Non-pigmented ciliary epithelial cell (primary cell): ENCODE data around the gene ATP13A2.

ENCODE experiments used
- DNase-seq: peaks from one replicate; pipeline ENCODE4 v3.0.0-alpha.2; 2010; ENCODE audit warnings: low read depth

The ATP13A2 gene

DNA sequence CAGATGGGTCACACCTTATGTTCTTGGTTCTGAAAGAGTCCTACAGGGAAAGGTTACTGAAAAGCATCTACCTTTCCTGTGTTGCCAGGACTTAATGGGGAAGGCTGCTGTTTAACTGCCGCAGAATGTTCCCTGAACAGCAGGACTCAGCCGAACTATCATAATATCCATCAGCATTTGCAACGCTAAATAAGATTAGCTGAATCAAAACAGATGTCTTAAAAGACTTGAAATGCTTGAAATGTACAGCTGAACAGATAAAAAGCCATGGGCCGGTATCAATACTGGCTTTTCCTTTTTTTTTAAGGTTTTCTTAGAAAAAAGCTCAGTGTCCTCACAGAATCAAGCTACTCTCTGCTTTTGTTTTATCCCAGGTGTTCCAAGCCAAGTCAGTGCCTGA lies 19.7 kb upstream of the ATP13A2 start:
- no peak for DNase-seq

DNA sequence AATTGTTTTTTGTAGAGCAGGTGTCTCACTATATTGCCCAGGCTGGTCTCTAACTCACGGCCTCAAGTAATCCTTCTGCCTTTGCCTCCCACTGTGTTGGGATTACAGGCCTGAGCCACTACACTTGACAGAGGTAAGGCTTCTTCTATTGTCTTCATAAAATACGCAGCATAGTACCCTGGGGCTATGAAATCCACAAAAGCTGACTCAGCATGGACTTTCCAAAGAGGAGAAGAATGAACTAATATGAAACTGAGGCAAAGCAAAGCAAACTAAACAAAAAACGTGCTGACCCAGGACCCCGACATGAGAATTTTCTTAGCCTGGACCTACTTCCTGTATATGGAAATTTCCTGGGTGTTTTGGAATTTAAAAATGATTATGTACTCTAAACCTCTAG lies 18.5 kb upstream of the ATP13A2 start:
- no peak for DNase-seq

DNA sequence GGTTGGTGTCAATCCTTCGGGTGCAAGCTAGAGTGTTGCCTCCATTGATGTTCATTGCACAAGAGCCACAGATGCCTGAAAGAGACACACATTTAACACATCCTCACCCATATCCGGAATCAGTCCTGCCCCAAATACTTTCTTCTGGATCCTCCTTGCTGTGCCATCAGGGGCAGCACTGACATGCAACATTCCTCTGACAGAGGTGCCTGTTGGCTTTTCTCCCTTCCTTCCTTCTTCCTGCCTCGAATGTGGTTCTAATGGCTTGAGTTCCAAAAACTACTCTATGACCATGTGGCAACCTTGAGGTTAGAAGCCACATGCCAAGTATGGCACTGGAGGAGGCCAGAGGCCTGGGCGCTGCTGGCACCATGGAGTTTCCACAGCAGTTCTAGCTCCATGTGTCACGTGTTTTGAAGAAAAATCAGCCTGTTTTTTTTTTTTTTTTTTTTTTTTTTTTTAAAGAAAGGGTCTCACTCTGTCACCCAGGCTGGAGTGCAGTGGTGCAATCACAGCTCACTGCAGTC lies 17.0 kb upstream of the ATP13A2 start:
- DNase-seq = no peak

DNA sequence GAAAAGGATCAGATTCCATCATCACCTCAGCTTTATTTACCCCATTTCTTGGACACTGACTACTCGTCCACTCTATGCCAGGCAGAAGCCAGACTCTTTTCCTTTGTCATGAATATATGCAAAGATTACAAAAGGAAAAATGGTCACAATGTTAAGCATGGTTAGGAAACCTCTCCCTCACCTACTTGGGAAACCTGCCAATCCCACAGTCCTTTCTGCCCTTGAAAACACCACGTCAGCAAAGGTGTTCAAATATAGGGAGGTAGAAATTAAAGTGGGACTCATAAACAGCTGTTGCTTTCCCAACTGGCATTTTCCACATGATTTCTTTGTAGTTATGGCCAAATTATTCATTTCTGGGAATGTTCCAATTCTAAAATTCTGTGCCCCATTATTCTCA lies 16.2 kb upstream of the ATP13A2 start:
- DNase-seq = no peak

DNA sequence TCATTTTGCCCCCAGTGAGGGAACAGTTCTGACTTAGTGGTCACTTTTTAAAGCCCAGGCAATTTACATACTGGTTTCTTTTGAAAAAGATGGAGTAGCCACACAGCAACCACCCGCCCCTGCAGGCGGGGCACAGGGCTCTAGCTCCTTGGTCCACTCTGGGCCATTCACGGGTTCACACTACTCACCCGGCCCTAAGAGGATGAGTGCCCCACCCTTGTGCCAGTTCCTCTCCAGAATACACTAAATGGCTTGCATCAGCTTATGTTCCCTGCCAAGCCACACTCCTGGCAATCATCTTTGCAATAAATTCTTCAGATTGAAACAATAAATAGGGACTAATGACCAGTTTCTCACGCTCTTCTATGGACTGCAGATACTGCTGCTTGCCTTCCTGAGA lies 15.7 kb upstream of the ATP13A2 start:
- no peak for DNase-seq

DNA sequence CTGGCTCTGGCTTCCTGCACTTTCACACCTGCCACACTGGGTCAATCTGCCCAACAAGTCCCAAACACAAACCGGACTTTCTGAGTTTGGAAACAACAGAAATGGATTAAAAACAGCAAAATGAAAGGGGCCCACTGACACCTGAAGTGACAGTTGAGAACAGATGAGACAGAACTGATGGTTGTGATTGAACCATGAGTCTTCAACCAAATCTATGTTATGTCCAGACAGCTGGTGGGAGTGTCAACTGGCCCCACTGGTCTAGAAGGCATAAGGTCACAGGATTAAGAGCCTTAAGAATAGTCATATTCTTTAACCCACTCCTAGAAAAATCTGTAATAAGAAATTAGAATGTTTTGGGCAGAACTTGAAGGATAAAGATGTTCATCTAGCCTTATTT lies 13.0 kb upstream of the ATP13A2 start:
- DNase-seq = no peak

DNA sequence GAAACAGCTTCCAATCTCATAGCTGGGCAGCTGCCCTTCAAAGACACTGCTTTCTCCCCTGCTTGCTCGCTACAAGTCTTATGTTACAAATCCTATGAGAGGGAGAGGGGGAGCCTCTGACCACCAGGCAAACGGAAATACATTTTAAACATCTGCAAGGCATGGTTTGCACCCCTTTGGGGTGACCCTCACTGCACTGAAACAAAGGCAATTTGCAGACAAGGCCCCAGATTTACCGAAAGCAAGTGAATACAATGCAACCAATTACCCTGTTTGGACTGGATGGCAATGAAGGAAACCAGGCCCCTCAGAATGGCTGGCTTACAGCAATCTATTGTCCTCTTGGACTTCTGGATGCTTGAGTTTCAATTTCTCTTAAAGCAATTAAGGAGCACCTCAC lies 11.8 kb upstream of the ATP13A2 start:
- no peak for DNase-seq

DNA sequence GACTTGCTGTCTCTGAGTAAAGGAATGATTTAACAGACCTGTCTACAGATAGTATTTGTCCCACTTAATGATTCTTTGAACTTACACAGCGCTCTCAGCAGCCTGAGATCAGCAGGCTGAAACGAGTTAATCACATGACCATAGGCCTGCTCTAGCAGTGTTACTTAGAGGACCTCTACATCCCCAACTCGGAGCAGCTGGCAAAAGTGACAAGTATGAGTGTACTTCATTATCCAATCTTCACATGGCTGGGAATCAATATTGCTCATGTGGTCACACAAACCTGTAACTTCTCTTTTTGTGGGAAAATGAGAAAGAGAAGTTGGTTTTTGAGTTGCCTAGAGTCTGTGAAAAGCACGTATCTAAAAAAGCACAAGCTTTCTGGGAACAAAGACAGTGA lies 11.4 kb upstream of the ATP13A2 start:
- DNase-seq = no peak

DNA sequence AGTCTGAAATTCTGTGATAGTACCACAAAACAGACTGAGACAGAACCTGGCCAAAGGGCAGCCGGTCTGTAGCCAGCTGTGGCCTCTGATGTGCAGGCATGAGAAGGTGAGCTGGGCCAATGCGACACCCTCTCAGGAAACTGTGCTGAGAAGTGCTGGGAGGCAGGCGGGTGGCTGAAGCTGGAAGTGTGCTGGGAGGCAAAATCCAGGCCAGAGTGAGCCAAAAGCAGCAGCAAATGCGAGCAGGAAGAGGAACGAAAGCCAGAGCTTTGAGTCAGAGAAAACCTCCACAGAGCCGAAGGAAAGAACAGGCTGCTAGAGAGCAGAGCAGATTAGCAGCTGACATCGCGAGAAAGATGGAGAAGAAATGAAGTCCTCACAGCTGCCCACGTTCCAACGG lies 10.2 kb upstream of the ATP13A2 start:
- DNase-seq = no peak

DNA sequence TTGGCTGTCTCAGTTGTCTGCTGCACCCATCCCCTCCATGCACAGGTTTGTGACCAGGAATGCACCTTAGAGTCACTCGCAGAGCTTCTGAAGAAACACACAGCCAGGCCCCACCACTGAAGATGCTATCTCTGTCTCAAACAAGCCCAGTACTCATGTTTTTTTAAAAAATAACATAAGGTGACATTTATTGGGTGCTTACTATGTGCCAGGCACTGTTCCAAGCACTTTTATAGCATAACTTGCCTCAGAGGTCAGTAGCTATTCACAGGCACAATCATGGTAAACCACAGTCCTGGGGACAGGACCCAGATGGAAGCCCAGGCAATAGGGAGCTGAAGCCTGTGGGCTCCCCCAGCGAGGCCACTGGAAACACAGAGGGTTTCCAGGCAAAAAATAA lies 8.8 kb upstream of the ATP13A2 start:
- DNase-seq = no peak

DNA sequence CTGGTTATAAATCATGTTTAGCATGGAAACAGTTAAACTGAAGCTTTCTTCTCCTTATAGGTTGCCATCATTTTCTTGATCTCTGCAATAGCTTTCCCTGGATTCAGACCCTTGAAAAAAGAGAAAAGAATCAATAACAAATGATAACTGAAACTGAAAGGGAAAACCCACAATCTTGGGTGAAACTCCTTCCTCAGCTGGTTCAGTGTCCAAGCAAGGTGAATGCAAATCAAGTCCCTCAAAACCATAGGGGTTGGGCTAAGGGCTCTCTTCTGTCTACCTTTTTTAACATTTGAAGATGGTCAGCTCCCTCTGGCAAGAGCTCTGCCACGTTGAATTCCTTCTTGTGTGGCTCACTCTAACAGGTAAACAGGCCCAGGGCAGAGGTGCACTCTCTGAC lies 7.1 kb upstream of the ATP13A2 start:
- no peak for DNase-seq

DNA sequence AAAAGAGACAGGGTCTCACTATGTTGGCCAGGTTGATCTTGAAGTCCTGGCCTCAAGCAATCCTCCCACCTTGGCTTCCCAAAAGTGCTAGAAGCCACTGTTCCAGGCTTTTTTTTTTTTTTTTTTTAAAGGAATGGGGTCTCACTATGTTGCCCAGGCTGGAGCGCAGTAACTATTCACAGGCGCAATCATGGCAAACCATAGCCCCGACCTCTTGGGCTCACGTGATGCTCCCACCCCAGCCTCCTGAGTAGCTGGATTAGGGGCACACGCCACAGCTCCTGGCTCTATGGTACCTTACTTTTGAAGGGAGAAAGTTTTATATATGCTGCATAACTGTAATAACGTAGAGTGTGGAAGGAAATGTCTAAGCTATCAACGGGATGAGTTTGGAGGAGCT lies 5.7 kb upstream of the ATP13A2 start:
- no peak for DNase-seq

DNA sequence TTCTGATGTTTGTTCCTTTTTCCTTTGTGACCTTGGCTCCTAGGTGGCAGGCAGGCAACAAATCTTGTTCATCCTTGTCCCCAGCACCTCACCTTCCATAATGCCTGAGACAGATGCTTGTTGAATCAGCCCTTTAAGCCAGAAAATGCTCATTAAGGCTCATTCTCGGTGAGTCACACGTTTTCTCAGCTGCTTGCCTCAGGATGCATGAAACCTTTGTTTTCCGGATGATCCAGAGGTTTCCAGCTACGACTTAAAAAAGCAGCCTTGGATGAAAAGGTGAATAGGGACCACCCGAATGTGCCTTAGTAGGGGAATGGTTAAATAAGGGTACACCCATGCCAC lies 4.6 kb upstream of the ATP13A2 start:
- DNase-seq = peak; percentile 47

DNA sequence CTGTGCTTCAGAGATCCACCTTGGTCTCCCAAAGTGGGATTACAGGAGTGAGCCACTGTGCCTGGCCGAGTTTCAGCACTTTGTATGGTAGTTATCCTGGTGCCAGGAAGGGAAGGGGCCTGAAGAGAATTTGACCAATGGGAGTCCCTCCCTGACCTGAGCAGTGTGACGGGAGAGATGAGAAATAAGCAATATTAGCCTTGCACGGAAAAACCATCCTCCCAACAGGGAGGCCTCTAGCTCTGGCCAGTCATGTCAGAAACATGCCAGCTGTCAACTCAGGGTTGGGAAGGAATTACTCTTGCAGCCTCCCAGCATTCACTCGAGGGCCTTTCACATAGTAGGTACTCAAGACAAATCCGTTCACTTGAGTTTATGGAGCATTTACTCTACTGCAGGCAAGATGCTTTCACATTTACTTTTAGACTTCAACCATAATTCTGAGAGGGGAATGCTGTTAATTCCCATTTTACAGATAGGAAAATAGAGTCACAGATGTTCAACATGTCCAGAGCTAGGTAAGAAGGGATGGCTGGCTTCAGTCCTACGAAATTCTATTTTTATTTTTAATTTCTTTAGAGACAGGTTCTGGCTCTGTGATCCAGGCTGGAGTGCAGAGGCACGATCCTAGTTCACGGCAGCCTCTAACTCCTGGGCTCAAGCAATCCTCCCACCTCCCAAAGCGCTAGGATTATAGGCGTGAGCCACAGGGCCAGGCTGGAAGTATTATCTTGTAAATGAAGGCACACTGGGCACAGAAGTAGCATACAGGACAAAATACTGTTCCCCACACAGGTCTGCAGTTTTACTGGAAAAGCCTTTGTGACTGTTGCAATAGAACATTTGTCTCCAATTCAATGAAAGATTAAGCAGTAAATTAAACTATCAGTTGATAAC lies 3.2 kb upstream of the ATP13A2 start:
- no peak for DNase-seq

DNA sequence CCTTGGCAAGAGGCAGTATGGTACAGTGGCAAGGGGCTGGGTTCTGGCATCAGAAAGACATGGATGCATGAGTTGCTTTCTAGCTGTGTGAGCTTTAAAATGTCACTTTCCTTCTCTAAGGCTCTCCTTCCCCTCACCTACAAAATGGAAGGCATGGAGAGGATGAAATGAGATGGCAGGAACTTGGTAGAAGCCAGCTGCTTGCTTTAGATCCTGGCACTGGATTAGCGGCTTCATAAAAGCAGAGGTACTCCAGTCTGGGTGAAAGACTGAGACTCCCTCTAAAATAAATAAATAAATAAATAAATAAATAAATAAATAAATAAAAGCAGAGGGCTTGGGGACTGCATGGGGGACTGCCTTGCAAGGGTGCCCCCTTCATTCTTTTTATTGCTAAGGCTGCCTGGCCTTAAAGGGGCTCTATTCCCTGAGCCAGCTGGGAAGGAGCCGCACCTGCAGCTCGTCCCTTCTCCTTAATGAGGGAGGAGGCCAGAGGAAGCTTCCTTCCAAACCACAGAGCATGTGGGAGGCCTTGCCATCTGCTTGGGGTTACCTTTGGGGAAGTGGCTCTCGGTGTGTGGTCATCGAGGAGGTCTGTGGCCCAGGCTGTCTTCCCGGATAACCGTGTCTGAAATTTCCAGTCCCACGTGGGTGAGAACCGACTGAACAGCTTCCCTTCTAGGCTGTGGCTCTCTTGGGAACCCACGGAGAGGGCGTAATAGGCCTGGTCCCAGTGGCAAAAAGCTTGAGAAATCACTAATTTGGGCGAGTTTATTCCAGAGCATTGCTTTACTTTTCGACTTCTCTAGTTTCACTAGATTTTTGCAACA lies 2.0 kb upstream of the ATP13A2 start:
- no peak for DNase-seq

DNA sequence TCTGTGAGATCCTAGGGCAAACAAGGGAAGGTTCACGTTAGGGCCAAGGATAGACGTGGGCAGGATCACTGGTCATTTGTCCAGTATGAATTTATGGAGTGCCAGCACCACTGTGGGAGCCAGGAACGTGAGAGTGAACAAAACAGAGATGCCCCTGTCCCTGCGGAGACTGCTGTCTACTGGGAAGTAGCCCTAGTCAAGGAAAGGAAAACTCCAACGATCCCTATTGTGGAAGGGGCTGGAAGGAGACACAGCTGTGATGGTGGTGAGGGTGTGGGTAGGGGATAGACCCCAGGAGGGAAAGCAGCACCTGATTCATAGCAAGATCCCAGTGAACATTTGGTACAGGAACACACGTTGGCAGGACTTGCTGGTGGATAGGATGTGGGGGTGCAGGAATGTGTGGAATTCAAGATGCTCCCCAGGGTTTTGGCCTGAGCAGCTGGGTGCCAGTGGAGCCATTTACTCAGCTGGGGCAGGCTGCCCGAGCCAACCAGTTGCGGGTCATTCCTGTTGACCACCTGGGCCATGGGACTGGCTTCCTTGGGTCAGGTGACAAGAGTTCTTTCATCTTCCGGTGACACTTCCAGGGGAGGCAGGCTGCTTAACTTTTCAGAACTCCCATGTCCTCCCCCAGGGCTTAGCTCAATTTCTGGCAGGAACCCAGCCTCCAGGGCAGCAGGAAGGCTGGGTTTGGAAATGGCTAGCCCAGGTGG lies 1.2 kb upstream of the ATP13A2 start:
- no peak for DNase-seq

DNA sequence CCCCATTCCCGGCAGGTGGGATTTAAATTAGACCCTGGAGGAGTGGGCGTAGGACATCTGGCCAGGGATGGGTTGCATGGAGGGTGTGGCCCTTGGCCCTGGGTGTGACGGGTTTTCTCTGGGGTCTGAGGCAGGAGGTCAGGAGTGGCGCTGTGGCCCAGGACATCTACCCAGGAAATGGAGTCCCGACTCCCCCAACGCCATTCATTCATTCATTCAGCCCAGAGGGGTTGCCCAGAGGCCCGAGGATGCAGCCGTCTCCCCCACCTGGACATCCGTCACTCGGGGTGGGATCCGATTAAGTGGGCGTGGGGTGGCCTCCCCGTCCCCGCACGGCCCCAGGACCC lies 663 bp downstream of the ATP13A2 start:
- DNase-seq = no peak

DNA sequence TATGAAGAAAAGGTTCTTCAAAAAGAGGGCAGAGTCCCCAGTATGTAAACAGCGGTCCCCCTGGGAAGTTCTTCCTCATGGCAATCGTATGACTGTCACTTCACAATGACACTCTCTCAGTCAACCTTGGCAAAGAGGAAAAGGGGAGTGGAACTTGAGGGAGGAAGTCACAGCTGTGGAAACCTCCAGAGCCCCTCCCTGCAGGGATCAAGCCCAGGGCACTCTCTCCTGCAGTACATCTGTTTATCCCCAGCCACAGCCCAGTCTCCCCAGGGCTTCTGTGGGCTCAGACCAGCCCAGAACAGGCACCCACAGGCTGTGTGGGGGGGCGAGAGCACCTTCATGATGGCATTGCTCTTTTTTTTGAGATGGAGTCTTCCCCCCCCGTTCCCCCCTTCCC lies 2.0 kb downstream of the ATP13A2 start:
- no peak for DNase-seq

DNA sequence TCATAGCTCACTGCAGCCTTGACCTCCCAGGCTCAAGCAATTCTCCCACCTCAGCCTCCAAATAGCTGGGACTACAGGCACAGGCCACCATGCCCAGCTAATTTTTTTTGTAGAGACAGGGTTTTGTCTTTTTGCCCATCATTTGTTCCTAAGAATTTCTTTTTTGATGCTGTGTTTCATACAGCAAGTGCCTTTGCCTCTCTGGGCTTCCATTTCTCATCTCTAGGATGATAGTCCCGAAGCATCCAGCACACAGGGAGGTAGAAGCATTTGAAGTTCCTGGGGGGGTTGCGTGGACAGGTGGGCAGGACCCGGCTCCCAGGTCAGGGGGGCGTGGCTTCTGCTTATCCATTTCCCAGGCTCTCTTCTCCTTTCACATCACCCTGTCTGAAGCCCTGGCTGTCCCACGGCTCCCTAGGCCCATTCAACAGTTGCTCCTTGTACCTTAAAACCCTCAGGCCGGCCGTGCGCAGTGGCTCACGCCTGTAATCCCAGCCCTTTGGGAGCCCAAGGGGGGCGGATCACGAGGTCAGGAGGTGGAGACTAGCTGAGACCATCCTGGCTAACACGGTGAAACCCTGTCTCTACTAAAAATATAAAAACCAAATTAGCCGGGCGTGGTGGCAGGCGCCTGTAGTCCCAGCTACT lies 3.4 kb downstream of the ATP13A2 start:
- DNase-seq = no peak

DNA sequence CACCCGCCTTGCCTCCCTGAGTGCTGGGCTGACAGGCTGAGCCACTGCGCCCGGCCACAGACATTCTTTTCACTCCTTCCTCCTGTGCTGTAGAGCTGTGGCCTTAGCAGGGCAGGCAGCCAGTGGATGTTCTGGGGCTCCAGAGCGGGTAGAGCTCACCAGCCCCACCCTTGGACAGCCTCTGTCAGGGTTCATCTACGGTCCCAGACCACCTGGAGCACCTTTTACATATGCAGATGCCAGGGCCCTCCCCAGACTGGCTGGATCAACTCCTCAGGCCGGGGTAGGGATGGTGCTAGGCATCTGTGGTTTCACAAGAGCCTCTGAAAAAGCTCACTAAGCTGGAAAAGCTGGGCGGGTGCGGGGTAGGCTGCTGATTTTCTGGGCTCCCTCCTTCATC lies 4.6 kb downstream of the ATP13A2 start:
- DNase-seq = no peak

DNA sequence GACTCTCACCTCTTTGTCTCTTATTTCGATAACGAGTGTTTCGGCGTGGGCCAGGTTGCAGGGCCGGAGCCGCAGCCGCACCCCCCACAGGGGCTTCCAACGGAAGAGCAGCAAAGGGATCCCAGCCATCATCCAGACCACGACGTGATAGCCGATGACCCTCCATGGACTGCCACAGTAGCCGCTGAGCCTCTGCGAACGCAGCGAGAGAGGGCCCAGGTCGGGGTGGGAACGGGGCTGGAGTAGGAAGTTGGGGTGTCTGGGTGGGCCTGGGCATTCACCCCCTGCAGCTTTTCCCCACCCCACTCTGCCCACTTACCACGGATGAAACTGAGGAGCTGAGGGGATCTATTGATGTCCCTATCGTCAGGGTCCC lies 6.4 kb downstream of the ATP13A2 start:
- no peak for DNase-seq
